Kasumi-1 (cell line): ENCODE data around the gene DCHS2.

ENCODE experiments used
- DNase-seq, 2 experiments: peaks; one replicate each; lab custom pipeline; 2025; lab: John Stamatoyannopoulos, UW

The DCHS2 gene

GRCh38 chr4:154450966-154451365 lies 40.6 kb downstream of the DCHS2 start:
- DNase-seq: no peak

- no peak for DNase-seq
Observed at GRCh38 chr4:154444958-154445357, 46.6 kb downstream of the DCHS2 start.

GRCh38 chr4:154441982-154442381 lies 49.6 kb downstream of the DCHS2 start:
- no peak for DNase-seq

GRCh38 chr4:154441124-154441523 lies 50.5 kb downstream of the DCHS2 start:
- DNase-seq: no peak

- no peak for DNase-seq
Observed at GRCh38 chr4:154439224-154439623, 52.4 kb downstream of the DCHS2 start.

GRCh38 chr4:154435895-154436294 lies 55.7 kb downstream of the DCHS2 start:
- DNase-seq: no peak

GRCh38 chr4:154433543-154433942 lies 58.1 kb downstream of the DCHS2 start:
- DNase-seq: no peak

- DNase-seq: no peak
Observed at GRCh38 chr4:154429176-154429575, 62.4 kb downstream of the DCHS2 start.

- DNase-seq: no peak
Observed at GRCh38 chr4:154427149-154427548, 64.5 kb downstream of the DCHS2 start.

GRCh38 chr4:154425514-154425913 lies 66.1 kb downstream of the DCHS2 start:
- no peak for DNase-seq

GRCh38 chr4:154424810-154425484 lies 66.7 kb downstream of the DCHS2 start:
- no peak for DNase-seq

- no peak for DNase-seq
Observed at GRCh38 chr4:154422152-154422551, 69.4 kb downstream of the DCHS2 start.

- no peak for DNase-seq
Observed at GRCh38 chr4:154421618-154422017, 70.0 kb downstream of the DCHS2 start.

GRCh38 chr4:154417373-154417673 lies 74.3 kb downstream of the DCHS2 start:
- DNase-seq: no peak

GRCh38 chr4:154416190-154416547 lies 75.4 kb downstream of the DCHS2 start:
- DNase-seq: peak; percentile 35 to 52

- DNase-seq: no peak
Observed at GRCh38 chr4:154415313-154415712, 76.3 kb downstream of the DCHS2 start.

- DNase-seq: no peak
Observed at GRCh38 chr4:154414796-154415195, 76.8 kb downstream of the DCHS2 start.

GRCh38 chr4:154414371-154414770 lies 77.2 kb downstream of the DCHS2 start:
- no peak for DNase-seq

- DNase-seq: no peak
Observed at GRCh38 chr4:154407443-154407842, 84.2 kb downstream of the DCHS2 start.

GRCh38 chr4:154406018-154406795 lies 85.4 kb downstream of the DCHS2 start:
- peak; percentile 84 to 93 for DNase-seq

GRCh38 chr4:154399259-154399974 lies 92.2 kb downstream of the DCHS2 start:
- DNase-seq: no peak

- no peak for DNase-seq
Observed at GRCh38 chr4:154390324-154390723, 101.3 kb downstream of the DCHS2 start.

GRCh38 chr4:154389148-154389547 lies 102.5 kb downstream of the DCHS2 start:
- no peak for DNase-seq
